MM.1S (cell line): ENCODE results near the gene STX8.

Experiments used
- DNase-seq: peaks from one replicate; pipeline ENCODE4 v3.0.0-alpha.2; 2015
- H2AFZ ChIP-seq: fragments of 300-600 bp; sonication (generic); 2 replicates; pipeline ENCODE4 v1.6.0; 2016; ENCODE audit warnings: antibody characterized with exemption, low read length
- H3F3A ChIP-seq: fragments of 300-600 bp; sonication (generic); 2 replicates; pipeline ENCODE4 v1.6.1; 2016; ENCODE audit warnings: mild to moderate bottlenecking, antibody characterized with exemption, low read length, moderate library complexity, mixed read lengths; ENCODE audit not compliant: insufficient read depth
- H3K27ac ChIP-seq: fragments of 300-600 bp; sonication (generic); 2 replicates; pipeline ENCODE4 v1.5.1; 2016; ENCODE audit warnings: mild to moderate bottlenecking, low read length
- H3K27me3 ChIP-seq: fragments of 300-600 bp; sonication (generic); replicated peaks from 2 replicates; pipeline ENCODE4 v1.6.0; 2016; ENCODE audit warnings: low read length; ENCODE audit not compliant: insufficient read depth
- H3K36me3 ChIP-seq: fragments of 300-600 bp; sonication (generic); replicated peaks from 2 replicates; pipeline ENCODE4 v1.6.1; 2016; ENCODE audit warnings: mild to moderate bottlenecking, low read length, mixed read lengths; ENCODE audit not compliant: insufficient read depth
- H3K4me1 ChIP-seq: fragments of 300-600 bp; sonication (generic); 2 replicates; pipeline ENCODE4 v1.6.1; 2016; ENCODE audit warnings: low read length, mixed read lengths
- H3K4me2 ChIP-seq: fragments of 300-600 bp; sonication (generic); 2 replicates; pipeline ENCODE4 v1.6.0; 2016; ENCODE audit warnings: low read depth, low read length
- H3K4me3 ChIP-seq: fragments of 300-600 bp; sonication (generic); 2 replicates; pipeline ENCODE4 v1.5.1; 2016; ENCODE audit warnings: low read length, mixed read lengths
- H3K79me2 ChIP-seq: fragments of 300-600 bp; sonication (generic); 2 replicates; pipeline ENCODE4 v1.6.1; 2016; ENCODE audit warnings: mixed run types, low read length, mixed read lengths
- H3K9ac ChIP-seq: fragments of 300-600 bp; sonication (generic); 2 replicates; pipeline ENCODE4 v1.6.1; 2016; ENCODE audit warnings: low read length, mixed read lengths
- H3K9me2 ChIP-seq: fragments of 300-600 bp; sonication (generic); replicated peaks from 2 replicates; pipeline ENCODE4 v1.6.1; 2016; ENCODE audit warnings: mild to moderate bottlenecking, low read length, mixed read lengths; ENCODE audit not compliant: insufficient read depth
- H3K9me3 ChIP-seq: fragments of 300-600 bp; sonication (generic); replicated peaks from 2 replicates; pipeline ENCODE4 v1.6.1; 2016; ENCODE audit warnings: mild to moderate bottlenecking, low read length, mixed read lengths; ENCODE audit not compliant: insufficient read depth
- H4K20me1 ChIP-seq: fragments of 300-600 bp; sonication (generic); 2 replicates; pipeline ENCODE4 v1.6.1; 2016; ENCODE audit warnings: mild to moderate bottlenecking, low read length, moderate library complexity, mixed read lengths; ENCODE audit not compliant: insufficient read depth
- EZH2 ChIP-seq: fragments of 300-600 bp; sonication (generic); optimal IDR thresholded peaks from 2 replicates; pipeline ENCODE3; 2017; ENCODE audit warnings: low read depth, mild to moderate bottlenecking, antibody characterized with exemption, low read length, mixed read lengths
- EZH2phosphoT487 ChIP-seq: fragments of 300-600 bp; sonication (generic); IDR thresholded peaks from 2 replicates; pipeline ENCODE4 v1.6.1; 2018; ENCODE audit warnings: antibody characterized with exemption, low read length
- TF ChIP-seq, protein P1 (sequence below): fragments of 300-600 bp; sonication (generic); IDR thresholded peaks from 2 replicates; pipeline ENCODE4 v1.5.1; 2016; ENCODE audit warnings: antibody characterized with exemption, low read length, mixed read lengths

Gene STX8

DNA sequence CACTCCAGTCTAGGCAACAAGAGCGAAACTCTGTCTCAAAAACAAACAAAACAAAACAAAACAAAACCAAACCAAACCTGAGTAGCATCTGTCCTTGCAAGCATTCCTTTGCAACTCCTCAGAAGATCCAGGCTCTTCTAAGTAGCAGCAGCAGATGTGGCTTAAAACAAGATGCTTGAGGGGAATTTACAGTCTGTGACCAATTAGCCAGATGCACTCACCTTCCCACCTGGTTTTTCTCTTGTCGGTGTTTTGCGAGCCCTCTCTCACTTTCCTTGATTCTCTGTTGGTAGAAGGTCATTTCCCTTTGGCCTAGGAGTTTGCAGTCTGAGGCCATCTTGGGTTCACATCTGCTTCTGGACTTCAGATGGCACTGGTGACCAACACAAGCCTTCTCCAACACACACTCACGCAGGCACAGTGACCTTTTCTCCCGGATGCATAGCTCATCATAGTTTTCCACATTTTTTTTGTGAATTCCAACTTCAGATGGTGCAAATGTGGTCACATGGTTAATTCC, 276.8 kb downstream of the STX8 start:
- H3K27ac ChIP-seq: no peak overlapping the region
- H3F3A ChIP-seq: no peaks in the 10 kb centered on the region
- no peaks in the 10 kb centered on the region for H3K9me2 ChIP-seq
- no peaks in the 10 kb centered on the region for H3K4me1 ChIP-seq
- H3K79me2 ChIP-seq: no peaks in the 10 kb centered on the region
- no peak overlapping the region for H2AFZ ChIP-seq
- H3K36me3 ChIP-seq: no peaks in the 10 kb centered on the region
- TF ChIP-seq, protein P1, sequence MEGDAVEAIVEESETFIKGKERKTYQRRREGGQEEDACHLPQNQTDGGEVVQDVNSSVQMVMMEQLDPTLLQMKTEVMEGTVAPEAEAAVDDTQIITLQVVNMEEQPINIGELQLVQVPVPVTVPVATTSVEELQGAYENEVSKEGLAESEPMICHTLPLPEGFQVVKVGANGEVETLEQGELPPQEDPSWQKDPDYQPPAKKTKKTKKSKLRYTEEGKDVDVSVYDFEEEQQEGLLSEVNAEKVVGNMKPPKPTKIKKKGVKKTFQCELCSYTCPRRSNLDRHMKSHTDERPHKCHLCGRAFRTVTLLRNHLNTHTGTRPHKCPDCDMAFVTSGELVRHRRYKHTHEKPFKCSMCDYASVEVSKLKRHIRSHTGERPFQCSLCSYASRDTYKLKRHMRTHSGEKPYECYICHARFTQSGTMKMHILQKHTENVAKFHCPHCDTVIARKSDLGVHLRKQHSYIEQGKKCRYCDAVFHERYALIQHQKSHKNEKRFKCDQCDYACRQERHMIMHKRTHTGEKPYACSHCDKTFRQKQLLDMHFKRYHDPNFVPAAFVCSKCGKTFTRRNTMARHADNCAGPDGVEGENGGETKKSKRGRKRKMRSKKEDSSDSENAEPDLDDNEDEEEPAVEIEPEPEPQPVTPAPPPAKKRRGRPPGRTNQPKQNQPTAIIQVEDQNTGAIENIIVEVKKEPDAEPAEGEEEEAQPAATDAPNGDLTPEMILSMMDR: no peak
- TF ChIP-seq EZH2phosphoT487 (no peak), EZH2 (no peak)
- no peak overlapping the region for H3K9ac ChIP-seq
- no peaks in the 10 kb centered on the region for H4K20me1 ChIP-seq
- H3K27me3 ChIP-seq: no peaks in the 10 kb centered on the region
- no peak for DNase-seq
- no peak overlapping the region for H3K4me2 ChIP-seq
- H3K4me3 ChIP-seq: no peak overlapping the region
- H3K9me3 ChIP-seq: no peaks in the 10 kb centered on the region

- Histone ChIP-seq H3K27ac (no peak overlapping the region), H3K27me3 (no peaks in the 10 kb centered on the region), H3K4me1 (no peaks in the 10 kb centered on the region), H3K9ac (no peak overlapping the region), H3F3A (no peaks in the 10 kb centered on the region), H3K36me3 (no peaks in the 10 kb centered on the region), H3K9me2 (no peaks in the 10 kb centered on the region), H3K4me3 (no peak overlapping the region), H3K9me3 (no peaks in the 10 kb centered on the region), H3K79me2 (no peaks in the 10 kb centered on the region), H3K4me2 (no peak overlapping the region), H2AFZ (no peak overlapping the region), H4K20me1 (no peaks in the 10 kb centered on the region)
- no peak for DNase-seq
- no peak for TF ChIP-seq EZH2phosphoT487
- TF ChIP-seq, protein P1: no peak
- TF ChIP-seq EZH2: no peak
Measured at GRCh38 chr17:9298135-9298534, 277.5 kb downstream of the STX8 start.

DNA sequence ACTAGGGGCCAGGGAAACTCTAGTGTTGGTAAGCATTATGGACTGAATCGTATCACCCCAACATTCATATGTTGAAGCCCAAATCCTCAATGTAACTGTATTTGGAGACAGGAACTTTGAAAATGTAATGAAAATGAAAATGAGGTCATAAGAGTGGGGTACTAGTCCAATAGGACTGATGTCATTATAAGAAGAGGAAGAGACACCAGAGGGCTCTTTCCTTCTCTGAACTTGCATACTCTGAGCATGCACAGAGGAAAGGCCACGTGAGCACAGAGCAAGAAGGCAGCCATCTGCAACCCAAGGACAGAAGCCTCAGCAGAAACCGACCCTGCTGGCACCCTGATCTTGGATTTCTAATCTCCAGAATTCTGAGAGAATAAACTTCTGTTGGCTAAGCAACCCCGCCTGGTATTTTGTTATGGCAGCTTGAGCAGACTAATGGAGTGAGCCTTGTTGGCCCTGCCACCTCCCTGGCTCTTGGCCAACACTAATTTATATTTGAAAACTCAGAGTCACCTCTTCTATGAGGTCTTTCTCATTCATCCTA, 280.9 kb downstream of the STX8 start:
- Histone ChIP-seq H3K4me3 (no peak overlapping the region), H3K4me1 (no peaks in the 10 kb centered on the region), H3K9me2 (no peaks in the 10 kb centered on the region), H4K20me1 (no peaks in the 10 kb centered on the region), H3K9ac (no peak overlapping the region), H3K9me3 (no peaks in the 10 kb centered on the region), H3K27me3 (no peaks in the 10 kb centered on the region), H3K36me3 (no peaks in the 10 kb centered on the region), H2AFZ (no peak overlapping the region), H3F3A (0 out of 2 replicates have a peak, but pooled peaks cover 7% of the 10 kb centered on the region), H3K27ac (no peak overlapping the region), H3K79me2 (no peaks in the 10 kb centered on the region), H3K4me2 (no peak overlapping the region)
- TF ChIP-seq EZH2 (no peak), EZH2phosphoT487 (no peak)
- TF ChIP-seq, protein P1: no peak
- no peak for DNase-seq
